SU-DHL-6 (cell line): Measurements from ENCODE around the gene PPL.

ENCODE experiments used
- CTCF ChIP-seq: fragments of 200-600 bp; sonication (generic); IDR thresholded peaks from one replicate; pipeline ENCODE4 v1.5.1; 2017; ENCODE audit warnings: antibody characterized with exemption, mild to moderate bottlenecking, low read length, moderate library complexity; ENCODE audit not compliant: insufficient read depth, poor library complexity, severe bottlenecking
- EZH2phosphoT487 ChIP-seq: fragments of 200-600 bp; sonication (generic), shearing (Covaris generic); conservative IDR thresholded peaks from 2 replicates; pipeline ENCODE4 v1.6.1; 2018; ENCODE audit warnings: mild to moderate bottlenecking, antibody characterized with exemption, low read length, moderate library complexity, mixed read lengths

DNA sequence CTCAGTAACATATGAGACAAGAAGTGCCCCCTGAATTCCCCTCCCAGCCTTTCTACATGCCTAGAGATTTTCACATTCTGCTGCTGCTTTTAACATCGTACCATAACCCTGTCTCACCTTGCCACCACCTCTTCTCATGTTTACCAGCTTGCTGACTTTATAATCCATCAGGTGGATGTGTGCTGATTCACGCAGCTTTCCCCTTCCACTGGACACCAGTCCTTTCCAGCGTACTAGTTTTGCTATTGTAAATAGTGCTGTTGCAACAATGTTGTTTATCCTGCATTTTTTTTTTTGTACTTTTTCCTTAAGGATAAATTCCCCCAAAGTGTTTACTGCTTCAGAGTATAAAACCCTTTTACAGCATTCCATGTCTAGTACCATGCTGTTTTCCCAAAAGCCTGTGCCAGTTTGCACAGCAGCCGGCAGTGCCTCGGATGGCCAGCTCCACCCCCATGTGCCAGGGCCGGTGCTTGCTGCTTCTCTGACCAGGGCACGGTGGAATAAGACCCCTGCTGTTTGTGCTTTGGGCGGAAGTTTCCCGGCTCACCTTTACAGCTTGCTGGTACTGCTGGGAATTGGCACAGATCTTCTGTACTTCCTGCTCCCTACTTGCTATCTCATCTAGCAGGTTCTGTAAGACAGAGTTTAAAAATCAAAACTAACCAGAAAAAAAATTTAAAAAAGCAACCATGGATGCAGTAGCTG lies 48.4 kb downstream of the PPL start:
- no peak for TF ChIP-seq CTCF
- TF ChIP-seq EZH2phosphoT487 = no peak
